Measurements from ENCODE around the gene WDR6. TPM values are rescaled to one million over a fixed set of nuclear protein-coding genes. Genes with fewer than 3 reads are reported as not detected.

WDR6 gene
- total RNA-seq, 1 donor from 2014 or later = 131 TPM

- Mint-ChIP-seq H3K4me1 (peaks cover 19% of the 10 kb centered on the region), H3K9me3 (no peaks in the 10 kb centered on the region), H3K27ac (no peak overlapping the region), H3K36me3 (peaks cover 21% of the 10 kb centered on the region), H3K27me3 (ENCODE audit: insufficient read depth, low read depth) (peaks cover 6% of the 10 kb centered on the region), H3K4me3 (peak overlapping the region; percentile 74)
- TF ChIP-seq EZH2phosphoT487 (IDR thresholded peaks at IDR 0.05) (no peak), CTCF (IDR thresholded peaks at IDR 0.05) (no peak), EZH2 (IDR thresholded peaks at IDR 0.05) (no peak)
- no peak overlapping the region for H3K27ac ChIP-seq
- no peak overlapping the region for H2AFZ ChIP-seq (replicated peaks)
- no peaks in the 10 kb centered on the region for H3K9me3 ChIP-seq (ENCODE audit: low read depth)
- peaks cover 55% of the 10 kb centered on the region for H3F3A ChIP-seq (ENCODE audit: low read depth)
- H3K27me3 ChIP-seq = no peaks in the 10 kb centered on the region
- H3K4me2 ChIP-seq = no peak overlapping the region
- DNase-seq (ENCODE audit: low spot score) = no peak
- peaks cover 48% of the 10 kb centered on the region for H3K79me2 ChIP-seq (ENCODE audit: low read depth)
- H4K20me1 ChIP-seq (ENCODE audit: low read depth) = peaks cover 70% of the 10 kb centered on the region
- H3K4me3 ChIP-seq = no peak overlapping the region
- H3K4me1 ChIP-seq = peaks cover 8% of the 10 kb centered on the region
- H3K9ac ChIP-seq = no peak overlapping the region
- H3K36me3 ChIP-seq = no peaks in the 10 kb centered on the region
These were observed 8.6 kb downstream of the WDR6 start for GRCh38 chr3:49015765-49016164.

- TF ChIP-seq EZH2 (IDR thresholded peaks at IDR 0.05) (no peak), EZH2phosphoT487 (IDR thresholded peaks at IDR 0.05) (no peak), CTCF (IDR thresholded peaks at IDR 0.05) (no peak)
- Mint-ChIP-seq H3K4me3 (peak overlapping the region; percentile 97), H3K27me3 (ENCODE audit: insufficient read depth, low read depth) (peaks cover 5% of the 10 kb centered on the region), H3K9me3 (no peaks in the 10 kb centered on the region), H3K4me1 (peaks cover 19% of the 10 kb centered on the region), H3K27ac (no peak overlapping the region), H3K36me3 (peaks cover 21% of the 10 kb centered on the region)
- Histone ChIP-seq H3K36me3 (no peaks in the 10 kb centered on the region), H2AFZ (replicated peaks) (no peak overlapping the region), H3K9me3 (ENCODE audit: low read depth) (no peaks in the 10 kb centered on the region), H3K79me2 (ENCODE audit: low read depth) (peaks cover 43% of the 10 kb centered on the region), H3K27ac (no peak overlapping the region), H3K27me3 (no peaks in the 10 kb centered on the region), H3K4me1 (peaks cover 8% of the 10 kb centered on the region), H3K9ac (no peak overlapping the region), H3K4me3 (peak overlapping the region; percentile 79), H3K4me2 (no peak overlapping the region), H4K20me1 (ENCODE audit: low read depth) (peaks cover 62% of the 10 kb centered on the region), H3F3A (ENCODE audit: low read depth) (peaks cover 53% of the 10 kb centered on the region)
- DNase-seq (ENCODE audit: low spot score) = no peak
These were observed 9.4 kb downstream of the WDR6 start for GRCh38 chr3:49016414-49017228.

GRCh38 chr3:49017229-49017970 lies 10.2 kb downstream of the WDR6 start:
- Mint-ChIP-seq H3K27ac (no peak overlapping the region), H3K4me3 (peak overlapping the region; percentile 97), H3K36me3 (peaks cover 15% of the 10 kb centered on the region), H3K27me3 (ENCODE audit: insufficient read depth, low read depth) (peaks cover 5% of the 10 kb centered on the region), H3K4me1 (peaks cover 16% of the 10 kb centered on the region), H3K9me3 (no peaks in the 10 kb centered on the region)
- Histone ChIP-seq H3K79me2 (ENCODE audit: low read depth) (peaks cover 38% of the 10 kb centered on the region), H3K4me2 (peak overlapping the region; percentile 82), H3K4me1 (peaks cover 8% of the 10 kb centered on the region), H3K9ac (no peak overlapping the region), H3K4me3 (peak overlapping the region; percentile 79), H3K36me3 (no peaks in the 10 kb centered on the region), H3K27me3 (no peaks in the 10 kb centered on the region), H3K9me3 (ENCODE audit: low read depth) (no peaks in the 10 kb centered on the region), H3F3A (ENCODE audit: low read depth) (peaks cover 59% of the 10 kb centered on the region), H3K27ac (no peak overlapping the region), H2AFZ (replicated peaks) (no peak overlapping the region), H4K20me1 (ENCODE audit: low read depth) (peaks cover 55% of the 10 kb centered on the region)
- TF ChIP-seq EZH2phosphoT487 (IDR thresholded peaks at IDR 0.05) (no peak), EZH2 (IDR thresholded peaks at IDR 0.05) (no peak), CTCF (IDR thresholded peaks at IDR 0.05) (no peak)
- no peak for DNase-seq (ENCODE audit: low spot score)

Data from neural progenitor cell (in vitro differentiated cells).